Hepatocyte (in vitro differentiated cells): Measurements from ENCODE around the gene CORIN. TPM values are rescaled to one million over a fixed set of nuclear protein-coding genes. Genes with fewer than 3 reads are reported as not detected.

Experiments
- DNase-seq: peaks from one replicate; pipeline ENCODE4 v3.0.0-alpha.2; 2016; ENCODE audit warnings: low spot score
- H2AFZ ChIP-seq: fragments of 200-600 bp; sonication (generic); 2 replicates; pipeline ENCODE4 v1.6.0; 2016; ENCODE audit warnings: antibody characterized with exemption, mild to moderate bottlenecking
- H3K27ac ChIP-seq: fragments of 200-600 bp; sonication (generic); 2 replicates; pipeline ENCODE4 v1.5.1; 2016; ENCODE audit warnings: mild to moderate bottlenecking
- H3K27me3 ChIP-seq: fragments of 200-600 bp; sonication (generic); 2 replicates; pipeline ENCODE4 v1.6.1; 2016
- H3K36me3 ChIP-seq: fragments of 200-600 bp; sonication (generic); replicated peaks from 2 replicates; pipeline ENCODE4 v1.5.1; 2016; ENCODE audit warnings: low read depth; ENCODE audit not compliant: insufficient read depth
- H3K4me1 ChIP-seq: fragments of 200-600 bp; sonication (generic); 2 replicates; pipeline ENCODE4 v1.5.1; 2016; ENCODE audit warnings: mild to moderate bottlenecking, moderate library complexity; ENCODE audit not compliant: insufficient read depth
- H3K4me2 ChIP-seq: fragments of 200-600 bp; sonication (generic); 2 replicates; pipeline ENCODE4 v1.6.0; 2016
- H3K4me3 ChIP-seq: fragments of 200-600 bp; sonication (generic); 2 replicates; pipeline ENCODE4 v1.5.1; 2016; ENCODE audit warnings: mild to moderate bottlenecking
- H3K79me2 ChIP-seq: fragments of 200-600 bp; sonication (generic); 2 replicates; pipeline ENCODE4 v1.6.0; 2017; ENCODE audit warnings: mild to moderate bottlenecking
- H3K9me2 ChIP-seq: fragments of 200-600 bp; sonication (generic); replicated peaks from 2 replicates; pipeline ENCODE4 v1.6.0; 2017; ENCODE audit warnings: mild to moderate bottlenecking; ENCODE audit not compliant: insufficient read depth
- H3K9me3 ChIP-seq: fragments of 200-600 bp; sonication (generic); 2 replicates; pipeline ENCODE4 v1.5.1; 2016; ENCODE audit warnings: low read depth, mild to moderate bottlenecking
- H4K20me1 ChIP-seq: fragments of 200-600 bp; sonication (generic); 2 replicates; pipeline ENCODE4 v1.6.0; 2016; ENCODE audit warnings: mild to moderate bottlenecking; ENCODE audit not compliant: insufficient read depth, poor library complexity, severe bottlenecking
- CTCF ChIP-seq: fragments of 200-600 bp; sonication (generic); IDR thresholded peaks from 2 replicates; pipeline ENCODE4 v1.5.1; 2016; ENCODE audit warnings: antibody characterized with exemption, mild to moderate bottlenecking; ENCODE audit not compliant: poor library complexity
- EZH2 ChIP-seq: fragments of 200-600 bp; sonication (generic); IDR thresholded peaks from 2 replicates; pipeline ENCODE4 v1.6.1; 2016; ENCODE audit warnings: antibody characterized with exemption, mild to moderate bottlenecking, borderline replicate concordance
- EZH2phosphoT487 ChIP-seq: fragments of 200-600 bp; sonication (generic); IDR thresholded peaks from one replicate; pipeline ENCODE4 v1.6.1; 2018; ENCODE audit warnings: antibody characterized with exemption, mild to moderate bottlenecking, low read depth, moderate library complexity; ENCODE audit not compliant: unreplicated experiment, severe bottlenecking
- WGBS: methylation state at CpG from one replicate; pipeline ENCODE4 v1.1.6; 2016; ENCODE audit warnings: low lambda C conversion rate; ENCODE audit errors: missing lambda C conversion rate; 5-methylcytosine and 5-hydroxymethylcytosine counted together
- polyA plus RNA-seq: library from polyadenylated mRNA; unstranded; fragments of >200 nt; fragmentation: Nextera tagmentation; extraction: Ambion mirVana; gene quantifications from 2 replicates; pipeline ENCODE4 v1.2.1, GENCODE V29; 2016
- total RNA-seq: library from RNA; depleted of rRNA; stranded (reverse); fragments of >200 nt; gene quantifications from 2 replicates; pipeline ENCODE4 v1.2.3, GENCODE V29; 2014

CORIN gene
- total and polyA plus RNA-seq, 2 experiments from 2014 or later = 0.13 to 0.40 TPM

GRCh38 chr4:47835494-47835893 is 2.4 kb downstream of the CORIN start:
- H3K79me2 ChIP-seq = no peaks in the 10 kb centered on the region
- peak overlapping the region; percentile 99 for H3K4me2 ChIP-seq
- peaks cover 8% of the 10 kb centered on the region for H3K9me3 ChIP-seq
- H3K4me1 ChIP-seq = peaks cover 13% of the 10 kb centered on the region
- H3K27me3 ChIP-seq = no peaks in the 10 kb centered on the region
- H3K36me3 ChIP-seq = no peaks in the 10 kb centered on the region
- no peak overlapping the region for H2AFZ ChIP-seq
- 89% methylated on average over 2 of the region's 2 CpGs for WGBS
- no peak overlapping the region for H3K27ac ChIP-seq
- no peaks in the 10 kb centered on the region for H4K20me1 ChIP-seq
- H3K4me3 ChIP-seq = no peak overlapping the region
- TF ChIP-seq EZH2 (no peak), CTCF (no peak), EZH2phosphoT487 (no peak)
- no peak for DNase-seq
- no peaks in the 10 kb centered on the region for H3K9me2 ChIP-seq

GRCh38 chr4:47831026-47831679 is 6.7 kb downstream of the CORIN start:
- 67% methylated on average over 5 of the region's 5 CpGs for WGBS
- Histone ChIP-seq H3K79me2 (no peaks in the 10 kb centered on the region), H3K36me3 (no peaks in the 10 kb centered on the region), H3K9me2 (no peaks in the 10 kb centered on the region), H3K27me3 (no peaks in the 10 kb centered on the region), H3K27ac (no peak overlapping the region), H3K4me2 (no peak overlapping the region), H3K4me3 (no peak overlapping the region), H2AFZ (no peak overlapping the region), H3K4me1 (peaks cover 5% of the 10 kb centered on the region), H4K20me1 (no peaks in the 10 kb centered on the region), H3K9me3 (peaks cover 8% of the 10 kb centered on the region)
- peak; percentile 30 for DNase-seq
- TF ChIP-seq CTCF (no peak), EZH2phosphoT487 (no peak), EZH2 (no peak)

GRCh38 chr4:47830265-47831025 is 7.4 kb downstream of the CORIN start:
- no peaks in the 10 kb centered on the region for H3K79me2 ChIP-seq
- no peaks in the 10 kb centered on the region for H3K36me3 ChIP-seq
- H3K27ac ChIP-seq = no peak overlapping the region
- no peak overlapping the region for H2AFZ ChIP-seq
- no peaks in the 10 kb centered on the region for H3K9me2 ChIP-seq
- 86% methylated on average over 3 of the region's 3 CpGs for WGBS
- H3K9me3 ChIP-seq = peaks cover 8% of the 10 kb centered on the region
- H3K4me1 ChIP-seq = no peaks in the 10 kb centered on the region
- no peak for DNase-seq
- no peak overlapping the region for H3K4me3 ChIP-seq
- no peaks in the 10 kb centered on the region for H3K27me3 ChIP-seq
- no peaks in the 10 kb centered on the region for H4K20me1 ChIP-seq
- H3K4me2 ChIP-seq = no peak overlapping the region
- TF ChIP-seq CTCF (no peak), EZH2 (no peak), EZH2phosphoT487 (no peak)
